ENCODE results near the gene RUBCN.
"Not testable (repeated sequence)": the region's sequence is repeated elsewhere in the genome, so short reads cannot be mapped to it uniquely, and the experiment has no call there.

The RUBCN gene

GRCh38 chr3:197737749-197738462 is 1.2 kb upstream of the RUBCN start:
- Histone ChIP-seq H3K4me1 (no peaks in the 10 kb centered on the region), H3K27me3 (no peaks in the 10 kb centered on the region), H3K36me3 (no peaks in the 10 kb centered on the region), H3K4me3 (ENCODE audit: low read depth, low read length) (peak overlapping the region; percentile 74), H3K9me3 (no peaks in the 10 kb centered on the region)
- no peak for TF ChIP-seq CTCF (IDR thresholded peaks at IDR 0.05; ENCODE audit: low read depth, low read length)
- no peak for DNase-seq

- H3K4me1 ChIP-seq: no peaks in the 10 kb centered on the region
- peak overlapping the region; percentile 74 for H3K4me3 ChIP-seq (ENCODE audit: low read depth, low read length)
- no peaks in the 10 kb centered on the region for H3K27me3 ChIP-seq
- DNase-seq: no peak
- H3K9me3 ChIP-seq: no peaks in the 10 kb centered on the region
- TF ChIP-seq CTCF (IDR thresholded peaks at IDR 0.05; ENCODE audit: low read depth, low read length): no peak
- H3K36me3 ChIP-seq: no peaks in the 10 kb centered on the region
These were observed 580 bp upstream of the RUBCN start for GRCh38 chr3:197737319-197737649.

- DNase-seq: peak; percentile 47
These were observed 654 bp downstream of the RUBCN start for GRCh38 chr3:197736010-197736490.

GRCh38 chr3:197734667-197735318 is 1.9 kb downstream of the RUBCN start:
- Histone ChIP-seq H3K4me1 (no peaks in the 10 kb centered on the region), H3K27me3 (no peaks in the 10 kb centered on the region), H3K4me3 (ENCODE audit: low read depth, low read length) (no peak overlapping the region), H3K36me3 (no peaks in the 10 kb centered on the region), H3K9me3 (no peaks in the 10 kb centered on the region)
- no peak for DNase-seq
- no peak for TF ChIP-seq CTCF (IDR thresholded peaks at IDR 0.05; ENCODE audit: low read depth, low read length)

More at GRCh38 chr3:197736010-197736490, 654 bp downstream of the RUBCN start:
- no peak for TF ChIP-seq CTCF (IDR thresholded peaks at IDR 0.05; ENCODE audit: low read depth, low read length)
- no peaks in the 10 kb centered on the region for H3K4me1 ChIP-seq
- no peaks in the 10 kb centered on the region for H3K27me3 ChIP-seq
- H3K9me3 ChIP-seq: no peaks in the 10 kb centered on the region
- peak overlapping the region; percentile 74 for H3K4me3 ChIP-seq (ENCODE audit: low read depth, low read length)
- no peaks in the 10 kb centered on the region for H3K36me3 ChIP-seq

GRCh38 chr3:197733042-197733441 is 3.7 kb downstream of the RUBCN start:
- H3K27me3 ChIP-seq: no peaks in the 10 kb centered on the region
- no peaks in the 10 kb centered on the region for H3K4me1 ChIP-seq
- H3K4me3 ChIP-seq (ENCODE audit: low read depth, low read length): no peak overlapping the region
- TF ChIP-seq CTCF (IDR thresholded peaks at IDR 0.05; ENCODE audit: low read depth, low read length): no peak
- H3K9me3 ChIP-seq: no peaks in the 10 kb centered on the region
- H3K36me3 ChIP-seq: no peaks in the 10 kb centered on the region
- DNase-seq: no peak

GRCh38 chr3:197731483-197731882 is 5.2 kb downstream of the RUBCN start:
- not testable (repeated sequence) for H3K4me3 ChIP-seq (ENCODE audit: low read depth, low read length); H3K9me3 ChIP-seq; H3K36me3 ChIP-seq; DNase-seq; H3K4me1 ChIP-seq; H3K27me3 ChIP-seq

GRCh38 chr3:197730770-197731169 is 5.9 kb downstream of the RUBCN start:
- H3K4me1 ChIP-seq; DNase-seq; H3K36me3 ChIP-seq; H3K9me3 ChIP-seq; H3K27me3 ChIP-seq; H3K4me3 ChIP-seq (ENCODE audit: low read depth, low read length): not testable (repeated sequence)
